Liver (tissue), 1 donor: ENCODE data around the gene TNN.

ENCODE experiments used
- SP1 ChIP-seq: IDR thresholded peaks from 2 replicates; pipeline ENCODE4 v1.6.1; 2018; ENCODE audit warnings: antibody characterized with exemption, mild to moderate bottlenecking
- TAF1 ChIP-seq: conservative IDR thresholded peaks from 2 replicates; pipeline ENCODE4 v1.6.1; 2016; ENCODE audit warnings: antibody characterized with exemption, mild to moderate bottlenecking
- TF ChIP-seq, protein P1 (sequence below): IDR thresholded peaks from 2 replicates; pipeline ENCODE4 v1.6.1; 2016; ENCODE audit warnings: antibody characterized with exemption
- donor health status: healthy.

GRCh38 chr1:175158170-175158591, 90.5 kb downstream of the TNN start:
- TF ChIP-seq, protein P1, sequence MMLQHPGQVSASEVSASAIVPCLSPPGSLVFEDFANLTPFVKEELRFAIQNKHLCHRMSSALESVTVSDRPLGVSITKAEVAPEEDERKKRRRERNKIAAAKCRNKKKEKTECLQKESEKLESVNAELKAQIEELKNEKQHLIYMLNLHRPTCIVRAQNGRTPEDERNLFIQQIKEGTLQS: no peak
- TF ChIP-seq TAF1 (no peak), SP1 (no peak)
